GM12873 (cell line): Measurements from ENCODE around the gene KIF6.
A peak's percentile ranks its signal among the peaks of the same experiment; 100 is the strongest.

Experiments
- TF ChIP-seq, protein P1 (sequence below): IDR thresholded peaks from 2 replicates; pipeline ENCODE4 v1.5.1; 2012; ENCODE audit warnings: low read depth, mild to moderate bottlenecking, moderate library complexity, low read length, control low read depth; ENCODE audit not compliant: insufficient read depth; ENCODE audit errors: missing control alignments

KIF6 gene

DNA sequence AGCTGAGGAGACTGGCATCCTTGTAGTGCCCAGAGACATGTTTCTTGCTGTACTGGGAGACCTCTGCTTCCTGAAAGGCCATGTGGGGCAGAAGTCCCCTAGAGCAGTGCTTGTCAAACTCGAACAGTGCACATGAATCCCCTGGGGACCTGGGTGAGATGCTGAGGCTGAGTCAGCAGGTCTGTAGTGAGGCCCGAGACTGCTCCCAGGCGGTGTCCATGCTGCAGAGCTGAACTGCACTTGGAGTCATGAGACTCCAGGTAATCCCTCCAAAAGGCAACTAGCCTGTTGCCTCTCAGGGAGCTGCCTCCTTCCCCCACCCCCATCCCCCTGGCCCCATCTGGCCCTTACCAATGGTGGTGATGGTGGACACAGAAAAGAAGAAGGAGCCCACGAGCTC is 414.7 kb downstream of the KIF6 start:
- TF ChIP-seq, protein P1, sequence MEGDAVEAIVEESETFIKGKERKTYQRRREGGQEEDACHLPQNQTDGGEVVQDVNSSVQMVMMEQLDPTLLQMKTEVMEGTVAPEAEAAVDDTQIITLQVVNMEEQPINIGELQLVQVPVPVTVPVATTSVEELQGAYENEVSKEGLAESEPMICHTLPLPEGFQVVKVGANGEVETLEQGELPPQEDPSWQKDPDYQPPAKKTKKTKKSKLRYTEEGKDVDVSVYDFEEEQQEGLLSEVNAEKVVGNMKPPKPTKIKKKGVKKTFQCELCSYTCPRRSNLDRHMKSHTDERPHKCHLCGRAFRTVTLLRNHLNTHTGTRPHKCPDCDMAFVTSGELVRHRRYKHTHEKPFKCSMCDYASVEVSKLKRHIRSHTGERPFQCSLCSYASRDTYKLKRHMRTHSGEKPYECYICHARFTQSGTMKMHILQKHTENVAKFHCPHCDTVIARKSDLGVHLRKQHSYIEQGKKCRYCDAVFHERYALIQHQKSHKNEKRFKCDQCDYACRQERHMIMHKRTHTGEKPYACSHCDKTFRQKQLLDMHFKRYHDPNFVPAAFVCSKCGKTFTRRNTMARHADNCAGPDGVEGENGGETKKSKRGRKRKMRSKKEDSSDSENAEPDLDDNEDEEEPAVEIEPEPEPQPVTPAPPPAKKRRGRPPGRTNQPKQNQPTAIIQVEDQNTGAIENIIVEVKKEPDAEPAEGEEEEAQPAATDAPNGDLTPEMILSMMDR = no peak

DNA sequence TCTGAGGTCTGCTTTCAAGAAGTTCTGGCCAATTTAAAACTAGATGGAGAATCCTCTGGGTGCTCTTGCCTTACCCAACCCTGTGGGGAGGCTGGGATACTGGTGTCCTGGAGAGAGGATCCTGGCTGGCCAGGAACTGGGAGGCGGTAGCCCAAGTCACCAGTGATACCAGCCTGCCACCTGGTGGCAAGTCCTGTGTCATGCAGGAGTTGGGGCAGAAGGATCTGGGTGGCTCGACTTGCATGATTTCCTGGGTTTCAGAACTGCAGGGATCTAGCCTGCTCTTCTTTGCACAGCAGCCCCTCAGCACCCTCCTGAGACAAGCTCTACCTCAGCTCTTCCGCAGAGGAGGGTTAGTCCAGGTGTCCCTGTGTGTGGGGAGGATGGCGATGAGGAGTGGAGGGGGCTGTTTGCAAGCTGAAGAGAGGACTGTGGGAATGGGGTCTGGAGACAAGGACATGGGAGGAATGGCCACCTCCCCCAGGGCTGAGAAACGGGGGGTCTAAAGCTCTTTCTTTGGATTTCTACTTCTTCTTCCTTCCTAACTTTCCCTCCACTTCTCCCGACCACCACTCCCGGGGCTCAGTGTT is 415.2 kb downstream of the KIF6 start:
- TF ChIP-seq, protein P1 = peak; percentile 94

DNA sequence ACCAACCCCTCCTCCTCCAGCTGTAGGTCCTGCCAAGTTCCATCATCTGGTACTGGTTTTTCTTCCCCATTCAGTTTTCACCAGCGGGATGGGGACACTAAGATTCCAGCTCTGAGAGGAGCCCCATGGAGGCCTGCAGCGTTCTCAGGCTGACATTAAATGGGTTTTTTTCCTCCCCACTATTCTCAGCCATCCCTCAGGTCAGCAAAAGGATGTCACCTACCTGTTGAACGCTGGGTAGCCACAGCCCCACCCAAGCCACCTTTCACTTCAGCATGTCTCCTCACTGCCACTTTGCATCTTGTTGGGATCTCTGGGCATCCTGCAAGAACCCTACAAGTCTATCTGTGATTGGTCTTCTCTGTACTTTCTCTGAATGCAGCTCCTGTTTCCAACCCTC is 417.7 kb downstream of the KIF6 start:
- TF ChIP-seq, protein P1 = no peak

DNA sequence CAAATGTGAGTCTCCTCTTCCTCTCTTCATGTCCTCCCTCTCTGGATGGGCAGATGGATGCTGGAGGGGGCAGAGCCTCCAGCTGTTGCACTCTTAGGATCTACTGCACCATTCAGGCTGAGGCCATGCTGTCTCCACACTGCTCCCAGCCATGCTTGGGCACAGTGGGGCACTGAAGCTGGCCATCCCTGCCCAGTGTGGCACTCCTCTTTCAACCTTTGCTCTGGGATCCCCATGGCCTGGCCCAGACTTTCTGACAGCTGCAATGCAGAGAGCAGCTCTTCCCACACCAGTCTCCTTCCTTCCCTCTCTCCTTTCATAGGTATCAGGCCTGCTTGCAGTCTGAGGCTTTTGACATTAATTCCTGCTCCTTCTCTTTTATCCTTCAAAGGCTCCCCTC is 420.3 kb downstream of the KIF6 start:
- TF ChIP-seq, protein P1 = no peak

DNA sequence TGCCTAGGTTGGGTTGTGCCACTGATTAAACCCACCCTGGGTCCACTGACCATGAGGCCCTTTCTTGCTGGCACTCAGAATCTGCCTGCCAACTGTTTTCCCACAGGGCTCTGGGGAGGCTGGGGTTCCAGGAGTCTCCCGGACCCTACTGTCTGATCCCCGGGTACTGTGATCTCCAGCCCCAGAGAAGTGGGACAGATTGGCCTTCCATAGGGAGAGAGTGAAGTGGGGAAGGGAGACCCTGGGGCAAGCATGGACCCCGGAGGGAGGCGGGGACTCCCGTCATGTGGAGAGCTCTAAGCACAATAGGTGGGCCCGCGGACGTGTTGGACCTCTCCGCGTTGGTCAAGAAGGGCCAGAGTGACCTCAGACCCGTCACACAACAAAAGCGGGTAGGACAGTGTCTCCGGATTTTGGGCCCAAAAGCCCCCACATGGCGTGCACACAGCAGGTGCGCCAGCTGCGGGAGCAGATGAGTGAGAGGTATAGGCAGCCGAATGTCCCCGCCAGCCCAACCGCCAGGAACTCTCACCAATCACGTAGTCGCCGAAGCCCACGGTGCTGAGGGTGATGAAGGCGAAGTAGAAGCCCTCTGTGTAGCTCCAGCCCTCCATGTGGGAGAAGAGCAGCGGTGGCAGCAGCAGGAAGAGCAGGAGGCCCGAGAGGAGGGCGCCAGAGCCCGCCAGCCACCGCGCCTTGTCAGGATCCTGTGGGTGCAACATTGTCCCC is 421.6 kb downstream of the KIF6 start:
- TF ChIP-seq, protein P1 = no peak

DNA sequence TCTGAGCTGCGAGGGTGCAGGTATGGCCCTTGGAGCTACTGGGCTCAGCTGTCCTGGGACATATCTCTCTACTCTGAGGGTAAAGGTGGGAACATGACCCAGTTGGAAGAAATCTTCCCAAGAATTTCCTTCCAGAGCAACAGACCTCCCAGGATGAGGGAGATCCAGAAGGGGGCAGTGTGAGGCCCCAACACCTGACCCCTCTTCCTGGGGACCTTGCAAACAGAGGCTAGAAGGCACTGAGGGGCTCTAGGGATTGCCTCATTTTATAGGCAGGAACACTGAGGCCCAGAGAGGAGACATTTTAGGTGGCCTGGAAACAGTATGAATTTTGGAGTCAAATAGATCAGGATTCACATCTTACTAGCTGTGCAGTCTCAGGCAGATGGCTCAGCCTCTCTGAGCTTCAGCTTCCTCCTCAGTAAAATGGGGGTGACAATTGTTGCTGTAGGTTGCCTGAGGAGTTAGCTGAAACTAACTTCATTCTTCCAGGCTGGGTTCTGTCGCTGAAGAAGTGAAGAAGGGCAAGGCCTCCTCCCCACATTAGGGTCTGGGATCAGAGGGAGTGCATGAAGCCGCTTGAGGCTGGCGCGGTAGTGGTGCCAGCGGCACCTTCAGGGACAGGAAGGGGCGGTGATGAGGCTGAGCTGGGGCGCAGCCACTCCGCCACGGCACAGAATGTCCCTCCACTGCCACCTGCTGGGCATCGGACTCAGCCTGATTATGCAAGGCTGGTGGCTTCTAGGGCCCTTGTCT is 422.4 kb downstream of the KIF6 start:
- TF ChIP-seq, protein P1 = peak; percentile 97

DNA sequence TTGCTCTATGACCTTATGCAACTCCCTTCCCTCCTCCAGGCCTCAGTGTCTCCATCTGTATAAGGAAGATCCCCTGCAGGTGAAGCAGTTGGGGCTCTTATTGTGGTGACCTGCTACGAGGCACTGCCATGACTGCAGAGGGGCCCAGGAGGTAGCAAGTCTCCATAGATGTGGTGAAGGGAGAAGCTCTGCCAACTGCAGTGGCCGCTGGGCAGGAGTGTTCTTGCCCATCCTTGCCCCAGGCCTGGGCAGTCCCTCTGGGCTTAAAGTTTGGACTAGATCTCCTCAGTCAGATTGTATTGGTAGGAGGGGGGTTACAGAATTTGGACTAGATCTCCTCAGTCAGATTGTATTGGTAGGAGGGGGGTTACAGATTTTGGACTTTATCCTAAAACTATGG is 423.2 kb downstream of the KIF6 start:
- TF ChIP-seq, protein P1 = no peak
